Panc1 (cell line): ENCODE data around the gene MRAP. TPM values are rescaled to one million over a fixed set of nuclear protein-coding genes. Genes with fewer than 3 reads are reported as not detected.

Experiments used
- ATAC-seq: fragments of 200-7000 bp; cut with Tn5 transposase; 2 replicates; pipeline ENCODE4 v1.9.1; 2020; ENCODE audit warnings: mild to moderate bottlenecking, moderate library complexity
- BruUV-seq: library from RNA; stranded (reverse); fragments of 400-500 nt; replicated peaks from 2 replicates; lab custom pipeline; 2021; lab: Mats Ljungman, UMichigan
- CTCF ChIA-PET: fragments of 300-600 bp; sonication (Branson Sonifier 250); formaldehyde crosslinking; loops from one replicate; lab custom pipeline; 2022; ENCODE audit warnings: antibody characterized with exemption; lab: Charles Lee
- POLR2A ChIA-PET: fragments of 300-600 bp; sonication (Branson Sonifier 250); formaldehyde crosslinking; loops from one replicate; lab custom pipeline; 2022; ENCODE audit warnings: antibody characterized with exemption; lab: Charles Lee
- DNase-seq: peaks from one replicate; pipeline ENCODE4 v3.0.0-alpha.2; 2010; ENCODE audit warnings: low read depth, low spot score
- H3K27ac ChIP-seq: 2 replicates; pipeline ENCODE4 v1.5.1; 2011; ENCODE audit warnings: mild to moderate bottlenecking, low read length, inconsistent platforms
- H3K27me3 ChIP-seq: fragments of 200-500 bp; sonication (Bioruptor generic); 2 replicates; pipeline ENCODE4 v1.6.0; 2014; ENCODE audit warnings: low read length, inconsistent platforms; ENCODE audit not compliant: control insufficient read depth, insufficient read depth
- H3K36me3 ChIP-seq: fragments of 200-500 bp; sonication (Bioruptor generic); 2 replicates; pipeline ENCODE4 v1.5.1; 2014; ENCODE audit warnings: inconsistent platforms, mild to moderate bottlenecking, low read length, moderate library complexity; ENCODE audit not compliant: control insufficient read depth, insufficient read depth
- H3K4me1 ChIP-seq: 2 replicates; pipeline ENCODE4 v1.5.1; 2011; ENCODE audit warnings: inconsistent platforms, mild to moderate bottlenecking, low read length, moderate library complexity; ENCODE audit not compliant: control insufficient read depth, insufficient read depth
- H3K4me3 ChIP-seq, 2 experiments: 2 replicates each; pipeline ENCODE4 v1.5.1; 2011 to 2012; ENCODE audit warnings: low read depth in 2 of 2, low read length in 2 of 2, mild to moderate bottlenecking in 2 of 2, inconsistent platforms in 1 of 2, moderate library complexity in 1 of 2
- H3K9me3 ChIP-seq: fragments of 200-500 bp; sonication (Bioruptor generic); 2 replicates; pipeline ENCODE4 v1.5.1; 2014; ENCODE audit warnings: low read depth, mild to moderate bottlenecking, inconsistent platforms, low read length, moderate library complexity; ENCODE audit not compliant: control insufficient read depth, insufficient read depth
- POLR2AphosphoS5 ChIP-seq: IDR thresholded peaks from 2 replicates; pipeline ENCODE4 v1.6.1; 2012; ENCODE audit warnings: mild to moderate bottlenecking, low read depth, low read length, moderate library complexity
- SIN3A ChIP-seq: IDR thresholded peaks from 2 replicates; pipeline ENCODE4 v1.6.1; 2012; ENCODE audit warnings: low read depth, mild to moderate bottlenecking, low read length, moderate library complexity, borderline replicate concordance; ENCODE audit not compliant: insufficient read depth
- TCF7L2 ChIP-seq: IDR thresholded peaks from 2 replicates; pipeline ENCODE4 v1.6.1; 2011; ENCODE audit warnings: mild to moderate bottlenecking, low read depth, low read length, inconsistent platforms
- in situ Hi-C: cut with HindIII; loops from 2 replicates; pipeline ENCODE4 v1.10.0; 2016; ENCODE audit warnings: low sequenced_read_pairs, low pct_unique_long_range_greater_than_20kb
- intact Hi-C: fragments of 100-400 bp; cut with micrococcal nuclease; formaldehyde crosslinking; loops from one replicate; pipeline ENCODE4 v1.10.0; 2022; ENCODE audit not compliant: unreplicated experiment
- total RNA-seq: library from RNA; stranded (reverse); gene quantifications from one replicate; pipeline ENCODE4 v1.2.1, GENCODE V29; 2021; ENCODE audit not compliant: unreplicated experiment
- TF ChIP-seq, protein P1 (sequence below): fragments of 450-650 bp; IDR thresholded peaks from 2 replicates; pipeline ENCODE4 v1.5.1; 2017; ENCODE audit warnings: mild to moderate bottlenecking
- TF ChIP-seq, protein P2 (sequence below), 2 experiments: IDR thresholded peaks; 2 replicates each; pipeline ENCODE4 v1.6.1; 2011 to 2012; ENCODE audit warnings: low read depth in 2 of 2, control low read depth in 1 of 2, low read length in 1 of 2, mild to moderate bottlenecking in 1 of 2, moderate library complexity in 1 of 2; ENCODE audit not compliant: insufficient read depth in 1 of 2

MRAP gene
- total RNA-seq, 1 experiment from 2014 or later = not detected

DNA sequence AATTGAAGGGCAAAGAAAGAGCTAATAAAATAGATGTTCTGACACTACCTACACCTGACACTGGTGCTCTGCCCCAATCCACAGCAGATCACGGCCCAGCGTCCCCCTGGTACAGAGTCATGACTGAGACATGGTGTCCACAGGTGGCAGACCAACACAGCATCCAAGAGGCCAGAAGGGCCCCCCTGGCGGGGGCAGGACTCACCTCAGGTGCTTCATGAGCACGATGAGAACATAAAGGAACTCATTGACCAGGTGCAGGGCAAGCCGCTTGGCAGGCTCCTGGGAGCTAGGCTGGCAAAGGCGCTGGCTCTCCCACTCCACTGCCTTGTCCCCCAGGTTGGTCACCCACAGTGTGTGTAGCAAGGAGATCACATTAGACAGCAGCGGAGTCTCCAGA lies 20.4 kb downstream of the MRAP start:
- BruUV-seq = no TSS peak
- TF ChIP-seq TCF7L2 = no peak
- TF ChIP-seq, protein P1, sequence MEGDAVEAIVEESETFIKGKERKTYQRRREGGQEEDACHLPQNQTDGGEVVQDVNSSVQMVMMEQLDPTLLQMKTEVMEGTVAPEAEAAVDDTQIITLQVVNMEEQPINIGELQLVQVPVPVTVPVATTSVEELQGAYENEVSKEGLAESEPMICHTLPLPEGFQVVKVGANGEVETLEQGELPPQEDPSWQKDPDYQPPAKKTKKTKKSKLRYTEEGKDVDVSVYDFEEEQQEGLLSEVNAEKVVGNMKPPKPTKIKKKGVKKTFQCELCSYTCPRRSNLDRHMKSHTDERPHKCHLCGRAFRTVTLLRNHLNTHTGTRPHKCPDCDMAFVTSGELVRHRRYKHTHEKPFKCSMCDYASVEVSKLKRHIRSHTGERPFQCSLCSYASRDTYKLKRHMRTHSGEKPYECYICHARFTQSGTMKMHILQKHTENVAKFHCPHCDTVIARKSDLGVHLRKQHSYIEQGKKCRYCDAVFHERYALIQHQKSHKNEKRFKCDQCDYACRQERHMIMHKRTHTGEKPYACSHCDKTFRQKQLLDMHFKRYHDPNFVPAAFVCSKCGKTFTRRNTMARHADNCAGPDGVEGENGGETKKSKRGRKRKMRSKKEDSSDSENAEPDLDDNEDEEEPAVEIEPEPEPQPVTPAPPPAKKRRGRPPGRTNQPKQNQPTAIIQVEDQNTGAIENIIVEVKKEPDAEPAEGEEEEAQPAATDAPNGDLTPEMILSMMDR = no peak
- TF ChIP-seq, protein P2, sequence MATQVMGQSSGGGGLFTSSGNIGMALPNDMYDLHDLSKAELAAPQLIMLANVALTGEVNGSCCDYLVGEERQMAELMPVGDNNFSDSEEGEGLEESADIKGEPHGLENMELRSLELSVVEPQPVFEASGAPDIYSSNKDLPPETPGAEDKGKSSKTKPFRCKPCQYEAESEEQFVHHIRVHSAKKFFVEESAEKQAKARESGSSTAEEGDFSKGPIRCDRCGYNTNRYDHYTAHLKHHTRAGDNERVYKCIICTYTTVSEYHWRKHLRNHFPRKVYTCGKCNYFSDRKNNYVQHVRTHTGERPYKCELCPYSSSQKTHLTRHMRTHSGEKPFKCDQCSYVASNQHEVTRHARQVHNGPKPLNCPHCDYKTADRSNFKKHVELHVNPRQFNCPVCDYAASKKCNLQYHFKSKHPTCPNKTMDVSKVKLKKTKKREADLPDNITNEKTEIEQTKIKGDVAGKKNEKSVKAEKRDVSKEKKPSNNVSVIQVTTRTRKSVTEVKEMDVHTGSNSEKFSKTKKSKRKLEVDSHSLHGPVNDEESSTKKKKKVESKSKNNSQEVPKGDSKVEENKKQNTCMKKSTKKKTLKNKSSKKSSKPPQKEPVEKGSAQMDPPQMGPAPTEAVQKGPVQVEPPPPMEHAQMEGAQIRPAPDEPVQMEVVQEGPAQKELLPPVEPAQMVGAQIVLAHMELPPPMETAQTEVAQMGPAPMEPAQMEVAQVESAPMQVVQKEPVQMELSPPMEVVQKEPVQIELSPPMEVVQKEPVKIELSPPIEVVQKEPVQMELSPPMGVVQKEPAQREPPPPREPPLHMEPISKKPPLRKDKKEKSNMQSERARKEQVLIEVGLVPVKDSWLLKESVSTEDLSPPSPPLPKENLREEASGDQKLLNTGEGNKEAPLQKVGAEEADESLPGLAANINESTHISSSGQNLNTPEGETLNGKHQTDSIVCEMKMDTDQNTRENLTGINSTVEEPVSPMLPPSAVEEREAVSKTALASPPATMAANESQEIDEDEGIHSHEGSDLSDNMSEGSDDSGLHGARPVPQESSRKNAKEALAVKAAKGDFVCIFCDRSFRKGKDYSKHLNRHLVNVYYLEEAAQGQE (IDR thresholded peaks at IDR 0.05; ENCODE audit: insufficient read depth in 1 of 2, low read depth in 2 of 2, low read length in 1 of 2) = no peak
- no peak for TF ChIP-seq POLR2AphosphoS5
- no peak for TF ChIP-seq SIN3A
- no peaks in the 10 kb centered on the region for H3K4me1 ChIP-seq
- DNase-seq (no peak), ATAC-seq (no peak)
- H3K4me3 ChIP-seq = no peak overlapping the region
- intact Hi-C loops = no loop called here
- peaks cover 6% of the 10 kb centered on the region for H3K36me3 ChIP-seq
- POLR2A ChIA-PET = no interaction called here
- in situ Hi-C loops = no loop called here
- CTCF ChIA-PET = no interaction called here
- H3K9me3 ChIP-seq = no peaks in the 10 kb centered on the region
- no peaks in the 10 kb centered on the region for H3K27me3 ChIP-seq
- H3K27ac ChIP-seq = no peak overlapping the region

DNA sequence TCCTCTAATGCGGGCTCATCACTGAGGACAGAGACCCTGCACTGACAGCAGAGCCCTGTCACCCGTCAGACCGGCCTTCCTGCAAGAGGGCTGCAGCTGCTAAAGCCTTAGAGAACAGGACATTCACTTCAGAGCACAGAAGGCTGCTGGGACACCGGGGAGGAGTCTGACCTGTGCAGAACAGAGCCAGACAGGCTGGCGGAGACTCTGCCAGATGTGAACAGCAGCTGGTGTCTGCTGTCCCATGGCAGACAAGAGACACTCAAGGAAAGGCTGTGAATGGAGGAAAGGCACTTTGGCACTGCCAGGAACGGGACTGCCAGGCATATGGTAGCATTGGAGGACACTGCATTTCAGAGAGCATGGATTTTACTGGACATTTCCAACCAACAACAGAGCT lies 21.4 kb downstream of the MRAP start:
- in situ Hi-C loops = no loop called here
- no peaks in the 10 kb centered on the region for H3K27me3 ChIP-seq
- ChIA-PET POLR2A (no interaction called here), CTCF (no interaction called here)
- no peak overlapping the region for H3K4me3 ChIP-seq
- intact Hi-C loops = no loop called here
- no peak for ATAC-seq
- no peaks in the 10 kb centered on the region for H3K4me1 ChIP-seq
- no peaks in the 10 kb centered on the region for H3K9me3 ChIP-seq
- BruUV-seq = no TSS peak
- TF ChIP-seq, protein P1 = no peak
- TF ChIP-seq, protein P2 (IDR thresholded peaks at IDR 0.05; ENCODE audit: insufficient read depth in 1 of 2, low read depth in 2 of 2, low read length in 1 of 2) = no peak
- TF ChIP-seq SIN3A (no peak), POLR2AphosphoS5 (no peak), TCF7L2 (no peak)
- peaks cover 9% of the 10 kb centered on the region for H3K36me3 ChIP-seq
- no peak for DNase-seq
- no peak overlapping the region for H3K27ac ChIP-seq
